ENCODE results near the gene USP4. TPM values are rescaled to one million over a fixed set of nuclear protein-coding genes. Genes with fewer than 3 reads are reported as not detected.
A peak's percentile ranks its signal among the peaks of the same experiment; 100 is the strongest.
"Not testable (repeated sequence)": the region's sequence is repeated elsewhere in the genome, so short reads cannot be mapped to it uniquely, and the experiment has no call there.

The USP4 gene
- total and polyA plus RNA-seq, 5 donors: 19.5 to 46.0 (median 39.8) TPM

GRCh38 chr3:49349348-49350114 lies 9.7 kb upstream of the USP4 start:
- H3K9me3 ChIP-seq (ENCODE audit: control insufficient read depth, low read length): no peaks in the 10 kb centered on the region
- H3K27ac ChIP-seq (ENCODE audit: low read length): no peak overlapping the region
- H3K4me1 ChIP-seq (ENCODE audit: control insufficient read depth, insufficient read depth, low read length): no peaks in the 10 kb centered on the region
- intact Hi-C loops (cut with DNase I): loop anchor here in 2 of 4 donors (10.0 kb wide), 2 partner anchors 55 to 95 kb away; no protein-coding TSS in a partner anchor
- H3K4me3 ChIP-seq (ENCODE audit: low read length): no peak overlapping the region
- WGBS: 61% methylated on average over 3 of the region's 3 CpGs
- no peak for DNase-seq
- ATAC-seq: no peak
- no peaks in the 10 kb centered on the region for H3K27me3 ChIP-seq (ENCODE audit: control insufficient read depth, insufficient read depth)

- WGBS: 91% methylated on average over 12 of the region's 12 CpGs
- not testable (repeated sequence) for H3K27me3 ChIP-seq (ENCODE audit: control insufficient read depth, insufficient read depth); H3K9me3 ChIP-seq (ENCODE audit: control insufficient read depth, low read length); H3K4me1 ChIP-seq (ENCODE audit: control insufficient read depth, insufficient read depth, low read length); DNase-seq; H3K4me3 ChIP-seq (ENCODE audit: low read length); H3K27ac ChIP-seq (ENCODE audit: low read length); ATAC-seq
- intact Hi-C loops (cut with DNase I): loop anchor here in 1 of 4 donors (10.0 kb wide), 1 partner anchor 96 kb away; no protein-coding TSS in a partner anchor
Measured at GRCh38 chr3:49348361-49348760, 8.5 kb upstream of the USP4 start.

GRCh38 chr3:49346797-49347251 lies 7.0 kb upstream of the USP4 start:
- intact Hi-C loops (cut with DNase I): loop anchor here in 1 of 4 donors (10.0 kb wide), 1 partner anchor 98 kb away; no protein-coding TSS in a partner anchor
- ATAC-seq: no peak
- DNase-seq: no peak
- Histone ChIP-seq H3K27me3 (ENCODE audit: control insufficient read depth, insufficient read depth) (no peaks in the 10 kb centered on the region), H3K27ac (ENCODE audit: low read length) (no peak overlapping the region), H3K4me3 (ENCODE audit: low read length) (no peak overlapping the region), H3K9me3 (ENCODE audit: control insufficient read depth, low read length) (no peaks in the 10 kb centered on the region), H3K4me1 (ENCODE audit: control insufficient read depth, insufficient read depth, low read length) (no peaks in the 10 kb centered on the region)
- 81% methylated on average over 6 of the region's 6 CpGs for WGBS

- Histone ChIP-seq H3K27ac (ENCODE audit: low read length) (no peak overlapping the region), H3K4me1 (ENCODE audit: control insufficient read depth, insufficient read depth, low read length) (no peaks in the 10 kb centered on the region), H3K9me3 (ENCODE audit: control insufficient read depth, low read length) (no peaks in the 10 kb centered on the region), H3K27me3 (ENCODE audit: control insufficient read depth, insufficient read depth) (no peaks in the 10 kb centered on the region), H3K4me3 (ENCODE audit: low read length) (no peak overlapping the region)
- intact Hi-C loops (cut with DNase I): loop anchor here in 2 of 4 donors (5.0 to 10.0 kb wide), 2 partner anchors 102 to 104 kb away; no protein-coding TSS in a partner anchor
- ATAC-seq (no peak), DNase-seq (no peak)
- 78% methylated on average over 3 of the region's 3 CpGs for WGBS
Measured at GRCh38 chr3:49343163-49343562, 3.3 kb upstream of the USP4 start.

GRCh38 chr3:49341996-49342395 lies 2.1 kb upstream of the USP4 start:
- Histone ChIP-seq H3K9me3 (ENCODE audit: control insufficient read depth, low read length) (no peaks in the 10 kb centered on the region), H3K27me3 (ENCODE audit: control insufficient read depth, insufficient read depth) (no peaks in the 10 kb centered on the region), H3K4me3 (ENCODE audit: low read length) (no peak overlapping the region), H3K27ac (ENCODE audit: low read length) (no peak overlapping the region), H3K4me1 (ENCODE audit: control insufficient read depth, insufficient read depth, low read length) (no peaks in the 10 kb centered on the region)
- 90% methylated on average over 6 of the region's 6 CpGs for WGBS
- ATAC-seq (no peak), DNase-seq (no peak)
- intact Hi-C loops (cut with DNase I): loop anchor here in 2 of 4 donors (5.0 to 10.0 kb wide), 2 partner anchors 103 to 105 kb away; no protein-coding TSS in a partner anchor

- 2% methylated on average over 17 of the region's 17 CpGs for WGBS
- Histone ChIP-seq H3K27me3 (ENCODE audit: control insufficient read depth, insufficient read depth) (no peaks in the 10 kb centered on the region), H3K27ac (ENCODE audit: low read length) (peak overlapping the region; percentile 91), H3K4me3 (ENCODE audit: low read length) (peak overlapping the region; percentile 77), H3K4me1 (ENCODE audit: control insufficient read depth, insufficient read depth, low read length) (no peaks in the 10 kb centered on the region), H3K9me3 (ENCODE audit: control insufficient read depth, low read length) (no peaks in the 10 kb centered on the region)
- ATAC-seq (peak; percentile 24 to 43), DNase-seq (peak in 2 of 3 donors; percentile 38 to 71)
- intact Hi-C loops (cut with DNase I): no loop called here
Measured at GRCh38 chr3:49339581-49339940, 292 bp downstream of the USP4 start.

GRCh38 chr3:49333916-49334633 lies 5.8 kb downstream of the USP4 start:
- no peaks in the 10 kb centered on the region for H3K27me3 ChIP-seq (ENCODE audit: control insufficient read depth, insufficient read depth)
- WGBS: 91% methylated on average over 5 of the region's 5 CpGs
- H3K27ac ChIP-seq (ENCODE audit: low read length): no peak overlapping the region
- DNase-seq (no peak), ATAC-seq (no peak)
- intact Hi-C loops (cut with DNase I): no loop called here
- no peaks in the 10 kb centered on the region for H3K9me3 ChIP-seq (ENCODE audit: control insufficient read depth, low read length)
- no peak overlapping the region for H3K4me3 ChIP-seq (ENCODE audit: low read length)
- H3K4me1 ChIP-seq (ENCODE audit: control insufficient read depth, insufficient read depth, low read length): peaks cover 1% of the 10 kb centered on the region

- peaks cover 1% of the 10 kb centered on the region for H3K4me1 ChIP-seq (ENCODE audit: control insufficient read depth, insufficient read depth, low read length)
- DNase-seq: no peak
- peak in 1 of 2 donors; percentile 13 for ATAC-seq
- H3K9me3 ChIP-seq (ENCODE audit: control insufficient read depth, low read length): no peaks in the 10 kb centered on the region
- H3K27ac ChIP-seq (ENCODE audit: low read length): no peak overlapping the region
- intact Hi-C loops (cut with DNase I): no loop called here
- no peaks in the 10 kb centered on the region for H3K27me3 ChIP-seq (ENCODE audit: control insufficient read depth, insufficient read depth)
- WGBS: 80% methylated on average over 3 of the region's 3 CpGs
- H3K4me3 ChIP-seq (ENCODE audit: low read length): no peak overlapping the region
Measured at GRCh38 chr3:49333091-49333490, 6.8 kb downstream of the USP4 start.

GRCh38 chr3:49329186-49329585 lies 10.7 kb downstream of the USP4 start:
- Histone ChIP-seq H3K27ac (ENCODE audit: low read length) (no peak overlapping the region), H3K4me1 (ENCODE audit: control insufficient read depth, insufficient read depth, low read length) (peaks cover 1% of the 10 kb centered on the region), H3K27me3 (ENCODE audit: control insufficient read depth, insufficient read depth) (no peaks in the 10 kb centered on the region), H3K9me3 (ENCODE audit: control insufficient read depth, low read length) (no peaks in the 10 kb centered on the region), H3K4me3 (ENCODE audit: low read length) (no peak overlapping the region)
- intact Hi-C loops (cut with DNase I): no loop called here
- ATAC-seq (no peak), DNase-seq (peak in 1 of 3 donors; percentile 2)
- WGBS: 91% methylated on average over 4 of the region's 4 CpGs

- H3K27me3 ChIP-seq (ENCODE audit: control insufficient read depth, insufficient read depth); H3K9me3 ChIP-seq (ENCODE audit: control insufficient read depth, low read length); intact Hi-C loops (cut with DNase I); ATAC-seq; H3K4me1 ChIP-seq (ENCODE audit: control insufficient read depth, insufficient read depth, low read length); DNase-seq; H3K4me3 ChIP-seq (ENCODE audit: low read length); H3K27ac ChIP-seq (ENCODE audit: low read length): not testable (repeated sequence)
- 77% methylated on average over 2 of the region's 2 CpGs for WGBS
Measured at GRCh38 chr3:49328350-49328749, 11.5 kb downstream of the USP4 start.

GRCh38 chr3:49327485-49327884 lies 12.4 kb downstream of the USP4 start:
- no peak overlapping the region for H3K27ac ChIP-seq (ENCODE audit: low read length)
- no peaks in the 10 kb centered on the region for H3K9me3 ChIP-seq (ENCODE audit: control insufficient read depth, low read length)
- DNase-seq (no peak), ATAC-seq (no peak)
- 81% methylated on average over 7 of the region's 7 CpGs for WGBS
- H3K27me3 ChIP-seq (ENCODE audit: control insufficient read depth, insufficient read depth): no peaks in the 10 kb centered on the region
- H3K4me1 ChIP-seq (ENCODE audit: control insufficient read depth, insufficient read depth, low read length): peaks cover 1% of the 10 kb centered on the region
- intact Hi-C loops (cut with DNase I): no loop called here
- no peak overlapping the region for H3K4me3 ChIP-seq (ENCODE audit: low read length)

All from right cardiac atrium (tissue), 5 donors.